Vagina (tissue), 2 donors: ENCODE measurements around the gene DPYSL5.

Experiments used
- CTCF ChIP-seq, 3 experiments: fragments of 450-650 bp in 2 of 3; fragments of 200-600 bp in 1 of 3; sonication (generic) in 1 of 3; IDR thresholded peaks; one replicate each; pipeline ENCODE4 v1.5.1; 2017 to 2019; ENCODE audit warnings: antibody characterized with exemption in 3 of 3, mild to moderate bottlenecking in 2 of 3, moderate library complexity in 2 of 3
- POLR2A ChIP-seq, 2 donors: fragments of 450-650 bp; IDR thresholded peaks; one replicate each; pipeline ENCODE4 v1.6.1; 2017; ENCODE audit warnings: antibody characterized with exemption in 2 of 2, mild to moderate bottlenecking in 2 of 2, moderate library complexity in 2 of 2

GRCh38 chr2:26968001-26968400 lies 120.1 kb downstream of the DPYSL5 start:
- TF ChIP-seq POLR2A (IDR thresholded peaks at IDR 0.05) (no peak), CTCF (IDR thresholded peaks at IDR 0.05) (no peak)
